Stomach (tissue), 9 donors: ENCODE data around the gene HSPA12B. TPM values are rescaled to one million over a fixed set of nuclear protein-coding genes. Genes with fewer than 3 reads are reported as not detected.

Source experiments
- DNase-seq, 2 donors: peaks; one replicate each; pipeline versions ENCODE4 v3.0.0 to v3.0.0-alpha.2; 2013 to 2019
- H3K27ac ChIP-seq, 5 donors: fragments of 200-600 bp in 4 of 5; sonication (generic) in 4 of 5; one replicate each; pipeline ENCODE4 v1.5.1; 2013 to 2019; ENCODE audit warnings: mild to moderate bottlenecking in 1 of 5, moderate library complexity in 1 of 5
- H3K27me3 ChIP-seq, 3 donors: fragments of 200-600 bp; sonication (generic); one replicate each; pipeline ENCODE4 v1.5.1; 2017 to 2019; ENCODE audit warnings: mixed run types in 1 of 3
- H3K36me3 ChIP-seq, 4 donors: fragments of 200-600 bp; sonication (generic); 1 replicate in 3 of 4; 2 replicates in 1 of 4; pipeline ENCODE4 v1.5.1; 2016 to 2019
- H3K4me1 ChIP-seq, 4 donors: fragments of 200-600 bp; sonication (generic); one replicate each; pipeline ENCODE4 v1.5.1; 2016 to 2019
- H3K4me3 ChIP-seq, 4 donors: fragments of 200-600 bp; sonication (generic) in 3 of 4; one replicate each; pipeline ENCODE4 v1.5.1; 2016 to 2019; ENCODE audit warnings: mild to moderate bottlenecking in 1 of 4
- H3K9me3 ChIP-seq, 4 donors: fragments of 200-600 bp; sonication (generic); one replicate each; pipeline ENCODE4 v1.5.1; 2016 to 2019
- CTCF ChIP-seq, 7 experiments: fragments of 450-650 bp in 4 of 7; fragments of 200-600 bp in 3 of 7; sonication (generic) in 3 of 7; IDR thresholded peaks; one replicate each; pipeline ENCODE4 v1.5.1; 2016 to 2019; ENCODE audit warnings: antibody characterized with exemption in 7 of 7, control low read depth in 2 of 7, mild to moderate bottlenecking in 1 of 7
- EP300 ChIP-seq: sonication (generic); formaldehyde crosslinking; IDR thresholded peaks from one replicate; pipeline ENCODE4 v1.6.1; 2017; ENCODE audit warnings: antibody characterized with exemption
- POLR2A ChIP-seq, 4 donors: fragments of 450-650 bp; IDR thresholded peaks; one replicate each; pipeline ENCODE4 v1.6.1; 2016; ENCODE audit warnings: antibody characterized with exemption in 4 of 4, control low read depth in 2 of 4, mild to moderate bottlenecking in 1 of 4, moderate library complexity in 1 of 4
- POLR2AphosphoS5 ChIP-seq, 3 donors: sonication (generic); formaldehyde crosslinking; IDR thresholded peaks; one replicate each; pipeline ENCODE4 v1.6.1; 2016; ENCODE audit warnings: antibody characterized with exemption in 3 of 3
- WGBS, 5 donors: extraction: QIAGEN DNeasy Blood & Tissue Kit in 3 of 5; methylation state at CpG; one replicate each; pipeline versions ENCODE4 v1.1.5 to v1.1.7; 2013 to 2018; 5-methylcytosine and 5-hydroxymethylcytosine counted together
- intact Hi-C: fragments of 100-400 bp; cut with DNase I; formaldehyde crosslinking; loops from one replicate; pipeline ENCODE4 v1.15.1; 2023; ENCODE audit warnings: low total_unique reads
- polyA plus RNA-seq, 3 donors: library from polyadenylated mRNA; stranded (reverse); fragments of 200-250 nt; gene quantifications; one replicate each; pipeline ENCODE4 v1.2.3, GENCODE V29; 2013
- total RNA-seq, 5 donors: library from RNA; depleted of rRNA; stranded (reverse); fragments of >200 nt; gene quantifications; one replicate each; pipeline versions ENCODE4 v1.1.0 to v1.2.3, GENCODE V29; 2014 to 2016
- donor health status: healthy with polysubstance abuse.
- donor health status: Bipolar disorder and iron deficiency.
- donor health status: healthy.

Gene HSPA12B
- total and polyA plus RNA-seq, 8 donors: 0.87 to 14.3 (median 4.5) TPM

GRCh38 chr20:3714092-3714491 lies 18.4 kb upstream of the HSPA12B start:
- peaks cover 0 to 16% (median 11%) of the 10 kb centered on the region in 4 donors for H3K4me1 ChIP-seq
- WGBS, 5 donors: 79 to 85% (median 83%) methylated on average over 4 of the region's 4 CpGs
- intact Hi-C loops: no loop called here
- no peak for DNase-seq
- H3K36me3 ChIP-seq: no peaks in the 10 kb centered on the region
- no peak overlapping the region for H3K4me3 ChIP-seq
- peak overlapping the region in 1 of 5 donors; percentile 35 for H3K27ac ChIP-seq
- TF ChIP-seq CTCF (IDR thresholded peaks at IDR 0.05): no peak
- no peaks in the 10 kb centered on the region for H3K9me3 ChIP-seq
- H3K27me3 ChIP-seq: peaks cover 0 to 4% (median 0%) of the 10 kb centered on the region in 3 donors

GRCh38 chr20:3716195-3716834 lies 16.2 kb upstream of the HSPA12B start:
- no peaks in the 10 kb centered on the region for H3K36me3 ChIP-seq
- WGBS, 5 donors: 52 to 70% (median 68%) methylated on average over 3 to 4 of the region's 4 CpGs
- H3K4me3 ChIP-seq: no peak overlapping the region
- peak in 1 of 2 donors; percentile 81 for DNase-seq
- intact Hi-C loops: no loop called here
- no peaks in the 10 kb centered on the region for H3K9me3 ChIP-seq
- H3K4me1 ChIP-seq: peaks cover 0 to 4% (median under 1%) of the 10 kb centered on the region in 4 donors
- H3K27me3 ChIP-seq: peaks cover 0 to 13% (median 0%) of the 10 kb centered on the region in 3 donors
- TF ChIP-seq EP300: no peak
- peak in 4 of 7 experiments; percentile 46 to 59 (median 50) for TF ChIP-seq CTCF (IDR thresholded peaks at IDR 0.05)
- TF ChIP-seq POLR2A (IDR thresholded peaks at IDR 0.05): no peak
- TF ChIP-seq POLR2AphosphoS5 (IDR thresholded peaks at IDR 0.05): no peak
- H3K27ac ChIP-seq: no peak overlapping the region

GRCh38 chr20:3719046-3719445 lies 13.4 kb upstream of the HSPA12B start:
- intact Hi-C loops: no loop called here
- Histone ChIP-seq H3K4me1 (no peaks in the 10 kb centered on the region), H3K27me3 (peaks cover 0 to 13% (median 0%) of the 10 kb centered on the region in 3 donors), H3K36me3 (no peaks in the 10 kb centered on the region), H3K4me3 (no peak overlapping the region), H3K27ac (no peak overlapping the region), H3K9me3 (no peaks in the 10 kb centered on the region)
- no peak for DNase-seq
- 84 to 92% (median 89%) methylated on average over 4 of the region's 4 CpGs for WGBS, 5 donors
- TF ChIP-seq CTCF (IDR thresholded peaks at IDR 0.05): no peak
- TF ChIP-seq EP300: no peak
- no peak for TF ChIP-seq POLR2AphosphoS5 (IDR thresholded peaks at IDR 0.05)
- no peak for TF ChIP-seq POLR2A (IDR thresholded peaks at IDR 0.05)

GRCh38 chr20:3720068-3720467 lies 12.4 kb upstream of the HSPA12B start:
- Histone ChIP-seq H3K4me1 (no peaks in the 10 kb centered on the region), H3K36me3 (no peaks in the 10 kb centered on the region), H3K27ac (no peak overlapping the region), H3K4me3 (no peak overlapping the region), H3K9me3 (no peaks in the 10 kb centered on the region), H3K27me3 (peaks cover 0 to 13% (median 0%) of the 10 kb centered on the region in 3 donors)
- TF ChIP-seq CTCF (IDR thresholded peaks at IDR 0.05) (no peak), POLR2AphosphoS5 (IDR thresholded peaks at IDR 0.05) (no peak), POLR2A (IDR thresholded peaks at IDR 0.05) (no peak), EP300 (no peak)
- intact Hi-C loops: no loop called here
- DNase-seq: no peak
- WGBS, 5 donors: 74 to 85% (median 78%) methylated on average over 2 of the region's 2 CpGs
